ENCODE data around the gene PDIA5.

DNA sequence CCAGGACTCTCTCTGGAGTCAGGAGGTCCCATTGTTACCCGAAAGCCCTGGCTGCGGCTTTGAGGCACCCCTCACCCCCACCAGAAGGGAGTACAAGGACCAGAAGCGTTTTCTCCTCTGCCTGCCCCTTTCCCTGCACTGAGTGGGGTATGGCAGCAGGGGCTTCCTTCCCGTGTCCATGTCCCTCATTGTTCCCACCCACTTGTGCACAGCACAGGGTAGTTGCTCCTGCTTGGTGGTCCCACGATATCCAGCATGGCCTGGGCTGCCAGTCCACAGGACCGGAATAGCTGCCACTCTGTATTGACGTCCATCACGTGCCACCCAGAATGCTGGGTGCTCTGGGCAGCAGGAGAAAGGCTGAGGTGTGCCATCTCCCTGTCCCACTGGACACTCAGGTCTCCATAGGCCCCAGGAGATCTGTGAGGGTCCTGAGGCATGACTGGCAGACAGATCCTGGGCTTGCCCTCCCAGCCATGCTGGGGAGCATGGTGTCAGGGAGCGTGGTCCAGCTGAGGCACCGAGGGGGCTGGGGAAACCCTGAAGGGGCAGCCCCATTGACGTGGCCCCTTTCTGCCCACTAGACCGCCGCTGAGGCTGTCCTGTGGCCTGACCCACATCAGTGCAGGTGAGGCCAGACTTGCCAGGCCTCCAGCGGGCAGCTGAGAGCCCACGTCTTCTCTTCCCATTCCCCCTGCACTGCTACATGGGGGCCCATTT is 89.6 kb downstream of the PDIA5 start:
- TF ChIP-seq EZH2 (IDR thresholded peaks at IDR 0.05) (no peak), POLR2AphosphoS5 (IDR thresholded peaks at IDR 0.05; ENCODE audit: borderline replicate concordance, low read depth, low read length) (no peak), FOXP2 (optimal IDR thresholded peaks at IDR 0.05; ENCODE audit: control extremely low read depth, extremely low read length, insufficient read depth) (no peak)

All from SK-N-MC (cell line).